Breast epithelium (tissue), 4 donors: ENCODE measurements around the gene ADAM12. TPM values are rescaled to one million over a fixed set of nuclear protein-coding genes. Genes with fewer than 3 reads are reported as not detected.

ENCODE experiments used
- DNase-seq, 2 donors: peaks; one replicate each; pipeline ENCODE4 v3.0.0-alpha.2; 2019; ENCODE audit warnings: low spot score in 2 of 2
- H3K27ac ChIP-seq, 2 donors: fragments of 200-600 bp; sonication (generic) in 1 of 2; one replicate each; pipeline ENCODE4 v1.5.1; 2016 to 2019; ENCODE audit warnings: mild to moderate bottlenecking in 1 of 2
- H3K27me3 ChIP-seq, 2 donors: fragments of 200-600 bp; sonication (generic) in 1 of 2; one replicate each; pipeline versions ENCODE4 v1.5.1 to v1.6.0; 2017 to 2019; ENCODE audit warnings: control low read depth in 1 of 2, mild to moderate bottlenecking in 1 of 2
- H3K36me3 ChIP-seq: fragments of 200-600 bp; one replicate; pipeline ENCODE4 v1.5.1; 2019
- H3K4me1 ChIP-seq, 2 donors: fragments of 200-600 bp; sonication (generic); one replicate each; pipeline ENCODE4 v1.5.1; 2016 to 2019; ENCODE audit warnings: control low read depth in 1 of 2
- H3K4me3 ChIP-seq, 3 donors: fragments of 200-600 bp; sonication (generic); 1 replicate in 2 of 3; 2 replicates in 1 of 3; pipeline ENCODE4 v1.5.1; 2016 to 2019; ENCODE audit warnings: mild to moderate bottlenecking in 3 of 3, moderate library complexity in 2 of 3
- H3K9me3 ChIP-seq, 2 donors: fragments of 200-600 bp; sonication (generic) in 1 of 2; one replicate each; pipeline ENCODE4 v1.5.1; 2016 to 2019; ENCODE audit warnings: control low read depth in 1 of 2
- POLR2A ChIP-seq: fragments of 450-650 bp; IDR thresholded peaks from one replicate; pipeline ENCODE4 v1.6.1; 2016; ENCODE audit warnings: antibody characterized with exemption, mild to moderate bottlenecking, moderate library complexity
- POLR2AphosphoS5 ChIP-seq, 3 donors: sonication (generic); formaldehyde crosslinking; IDR thresholded peaks; one replicate each; pipeline ENCODE4 v1.6.1; 2017; ENCODE audit warnings: antibody characterized with exemption in 3 of 3
- intact Hi-C: fragments of 100-400 bp; cut with DNase I; formaldehyde crosslinking; loops from one replicate; pipeline ENCODE4 v1.15.1; 2023; ENCODE audit warnings: low total_unique reads
- total RNA-seq, 3 donors: library from RNA; depleted of rRNA; stranded (reverse); fragments of >200 nt; gene quantifications; one replicate each; pipeline ENCODE4 v1.1.0, GENCODE V29; 2016
- TF ChIP-seq, protein P1 (sequence below), 3 donors: fragments of 450-650 bp; IDR thresholded peaks; one replicate each; pipeline ENCODE4 v1.5.1; 2016 to 2017; ENCODE audit warnings: antibody characterized with exemption in 3 of 3, mild to moderate bottlenecking in 3 of 3, moderate library complexity in 3 of 3

ADAM12 gene
- total RNA-seq, 3 donors from 2014 or later, result 8.6 to 16.4 (median 13.9) TPM

DNA sequence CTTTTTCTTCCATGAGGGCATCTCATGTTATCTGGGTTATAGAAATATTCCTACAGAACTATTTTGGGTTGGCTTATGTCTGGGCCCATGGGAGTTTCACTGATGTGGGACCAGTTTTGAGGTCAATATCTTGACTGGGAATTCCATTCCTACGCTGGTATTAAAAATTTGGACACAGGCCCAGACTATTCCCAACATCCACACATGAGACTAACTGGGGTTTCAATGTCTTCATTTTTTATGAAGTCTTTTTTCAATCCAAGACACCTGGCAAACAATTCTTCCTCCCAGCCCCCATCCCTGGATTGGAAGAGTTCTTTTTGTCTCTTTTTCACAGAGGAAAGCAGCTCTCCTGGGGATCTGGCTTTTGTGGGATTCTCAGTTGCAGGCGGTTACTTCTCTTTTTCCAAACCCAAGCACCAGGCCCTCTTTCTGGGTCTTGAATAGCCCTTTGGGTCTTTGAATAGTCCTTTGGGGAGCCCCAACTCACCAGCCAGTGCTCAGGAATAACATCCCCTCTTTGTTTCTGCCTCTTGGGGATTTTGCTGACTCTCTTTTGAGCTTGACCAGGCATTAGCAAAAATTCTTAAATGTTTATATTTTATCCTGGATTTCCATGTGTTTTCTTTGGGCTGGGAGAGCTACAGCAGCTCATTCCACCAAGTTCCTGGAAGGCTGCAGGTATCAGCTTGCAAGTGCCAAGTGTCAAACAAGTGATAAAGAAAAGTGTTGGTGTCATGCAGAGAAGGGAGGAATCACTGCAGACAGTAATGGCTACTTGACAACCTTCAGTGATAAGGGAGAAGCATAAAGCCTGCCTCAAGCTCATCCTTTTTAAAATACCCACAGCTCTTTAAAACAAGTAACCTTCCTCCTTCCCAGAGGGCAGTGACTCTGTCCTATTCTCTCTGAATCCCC lies 234.3 kb downstream of the ADAM12 start:
- intact Hi-C loops, result no loop called here

DNA sequence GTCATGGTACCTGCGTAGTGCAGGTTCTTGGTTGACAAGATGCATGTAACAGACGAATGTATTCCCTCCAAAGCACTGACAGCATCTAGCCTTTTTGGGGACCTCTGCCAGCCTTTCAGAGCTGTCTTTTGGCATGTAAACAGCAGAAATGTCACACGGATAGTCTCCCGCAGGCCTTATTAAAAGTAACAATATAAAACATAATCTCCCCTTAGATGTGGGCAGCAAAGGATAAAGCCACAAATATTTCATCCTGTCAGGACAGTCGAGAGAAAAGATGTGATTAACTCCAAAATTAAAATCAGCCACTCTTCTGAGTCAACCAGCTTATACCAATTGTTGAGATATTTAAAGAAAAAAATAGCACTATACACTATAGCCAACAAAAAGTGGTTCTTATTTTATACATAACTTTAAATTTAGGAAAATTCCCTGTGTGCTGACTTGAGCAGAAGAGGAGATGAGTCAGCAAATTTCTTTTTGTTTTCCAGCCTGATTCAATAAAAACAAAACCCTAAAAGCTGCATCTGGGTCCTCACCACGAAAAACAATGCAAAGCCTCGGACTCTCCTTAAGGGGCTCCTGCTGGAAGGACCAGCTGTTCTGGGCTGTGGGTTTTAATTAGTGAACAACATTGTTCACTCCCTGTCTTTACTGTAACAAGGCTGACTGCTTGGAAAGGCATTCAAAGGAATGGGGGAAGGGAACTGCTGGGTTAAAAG lies 240.2 kb downstream of the ADAM12 start:
- peak overlapping the region; percentile 19 to 84 for H3K27ac ChIP-seq
- DNase-seq, result no peak
- H3K4me1 ChIP-seq, result no peaks in the 10 kb centered on the region
- no peak overlapping the region for H3K4me3 ChIP-seq
- no peaks in the 10 kb centered on the region for H3K27me3 ChIP-seq
- intact Hi-C loops, result loop anchor here (10.0 kb wide), 1 partner anchor 67 kb away; no protein-coding TSS in a partner anchor
- H3K9me3 ChIP-seq, result peaks cover 4 to 13% of the 10 kb centered on the region in 2 donors
- TF ChIP-seq POLR2AphosphoS5 (IDR thresholded peaks at IDR 0.05) (no peak), POLR2A (no peak)
- TF ChIP-seq, protein P1, sequence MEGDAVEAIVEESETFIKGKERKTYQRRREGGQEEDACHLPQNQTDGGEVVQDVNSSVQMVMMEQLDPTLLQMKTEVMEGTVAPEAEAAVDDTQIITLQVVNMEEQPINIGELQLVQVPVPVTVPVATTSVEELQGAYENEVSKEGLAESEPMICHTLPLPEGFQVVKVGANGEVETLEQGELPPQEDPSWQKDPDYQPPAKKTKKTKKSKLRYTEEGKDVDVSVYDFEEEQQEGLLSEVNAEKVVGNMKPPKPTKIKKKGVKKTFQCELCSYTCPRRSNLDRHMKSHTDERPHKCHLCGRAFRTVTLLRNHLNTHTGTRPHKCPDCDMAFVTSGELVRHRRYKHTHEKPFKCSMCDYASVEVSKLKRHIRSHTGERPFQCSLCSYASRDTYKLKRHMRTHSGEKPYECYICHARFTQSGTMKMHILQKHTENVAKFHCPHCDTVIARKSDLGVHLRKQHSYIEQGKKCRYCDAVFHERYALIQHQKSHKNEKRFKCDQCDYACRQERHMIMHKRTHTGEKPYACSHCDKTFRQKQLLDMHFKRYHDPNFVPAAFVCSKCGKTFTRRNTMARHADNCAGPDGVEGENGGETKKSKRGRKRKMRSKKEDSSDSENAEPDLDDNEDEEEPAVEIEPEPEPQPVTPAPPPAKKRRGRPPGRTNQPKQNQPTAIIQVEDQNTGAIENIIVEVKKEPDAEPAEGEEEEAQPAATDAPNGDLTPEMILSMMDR (IDR thresholded peaks at IDR 0.05), result no peak
- H3K36me3 ChIP-seq, result no peaks in the 10 kb centered on the region

More for the DNA sequence above, 234.3 kb downstream of the ADAM12 start:
- H3K27ac ChIP-seq, result peak overlapping the region in 1 of 2 donors; percentile 64
- no peaks in the 10 kb centered on the region for H3K4me1 ChIP-seq
- no peaks in the 10 kb centered on the region for H3K36me3 ChIP-seq
- H3K4me3 ChIP-seq, result no peak overlapping the region
- no peak for TF ChIP-seq POLR2AphosphoS5 (IDR thresholded peaks at IDR 0.05)
- TF ChIP-seq, protein P1 (IDR thresholded peaks at IDR 0.05), result no peak
- TF ChIP-seq POLR2A, result no peak
- no peaks in the 10 kb centered on the region for H3K27me3 ChIP-seq
- no peak for DNase-seq
- peaks cover 4 to 13% of the 10 kb centered on the region in 2 donors for H3K9me3 ChIP-seq

DNA sequence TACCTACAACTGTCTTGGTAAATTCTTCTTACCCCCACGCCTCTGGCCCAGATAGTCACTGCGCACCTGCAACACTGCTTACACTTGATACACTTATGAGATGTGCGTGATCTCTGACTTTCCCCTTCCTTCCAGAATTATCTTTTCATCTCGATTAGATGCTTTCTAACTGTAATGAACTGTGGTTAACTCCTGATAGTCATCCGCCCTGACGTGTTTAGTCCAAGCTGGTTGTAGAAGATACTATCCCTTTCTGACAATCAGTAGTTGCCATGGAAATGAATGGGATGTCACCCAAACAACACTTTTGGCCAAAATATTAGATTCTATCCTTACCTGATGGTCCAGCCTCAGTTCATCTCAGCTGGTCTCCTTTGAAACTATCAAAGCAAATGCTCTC lies 241.5 kb downstream of the ADAM12 start:
- no peaks in the 10 kb centered on the region for H3K36me3 ChIP-seq
- no peak for TF ChIP-seq POLR2A
- TF ChIP-seq POLR2AphosphoS5 (IDR thresholded peaks at IDR 0.05), result no peak
- TF ChIP-seq, protein P1 (IDR thresholded peaks at IDR 0.05), result no peak

DNA sequence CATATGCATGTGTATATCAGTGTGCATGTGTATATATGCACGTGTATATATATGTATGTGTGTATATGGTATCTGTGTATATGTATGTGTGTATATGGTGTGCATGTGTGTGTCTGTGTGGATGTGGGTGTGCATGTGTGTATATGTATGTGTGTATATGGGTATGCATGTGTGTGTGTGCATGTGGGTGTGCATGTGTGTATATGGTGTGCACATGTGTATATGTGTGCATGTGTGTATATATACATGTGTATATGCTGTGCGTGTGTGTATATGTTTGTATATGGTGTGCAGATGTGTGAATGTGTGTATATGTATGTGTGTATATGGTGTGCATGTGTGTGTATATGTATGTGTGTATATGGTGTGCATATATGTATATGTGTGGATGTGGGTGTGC lies 245.2 kb downstream of the ADAM12 start:
- Histone ChIP-seq H3K27me3 (no peaks in the 10 kb centered on the region), H3K27ac (no peak overlapping the region), H3K4me1 (no peaks in the 10 kb centered on the region), H3K36me3 (no peaks in the 10 kb centered on the region), H3K4me3 (no peak overlapping the region), H3K9me3 (no peaks in the 10 kb centered on the region)
- no peak for DNase-seq
- intact Hi-C loops, result loop anchor here (10.0 kb wide), 1 partner anchor 72 kb away; no protein-coding TSS in a partner anchor
- TF ChIP-seq POLR2AphosphoS5 (IDR thresholded peaks at IDR 0.05), result no peak
- no peak for TF ChIP-seq POLR2A
- TF ChIP-seq, protein P1 (IDR thresholded peaks at IDR 0.05), result no peak

More for the DNA sequence above, 241.5 kb downstream of the ADAM12 start:
- Histone ChIP-seq H3K27me3 (no peaks in the 10 kb centered on the region), H3K4me1 (no peaks in the 10 kb centered on the region), H3K27ac (no peak overlapping the region), H3K9me3 (peaks cover 4 to 13% of the 10 kb centered on the region in 2 donors), H3K4me3 (no peak overlapping the region)
- no peak for DNase-seq
- intact Hi-C loops, result loop anchor here (10.0 kb wide), 1 partner anchor 68 kb away; no protein-coding TSS in a partner anchor
